ENCODE measurements around the gene WDR49. TPM values are rescaled to one million over a fixed set of nuclear protein-coding genes. Genes with fewer than 3 reads are reported as not detected.

WDR49 gene
- total and polyA plus RNA-seq, 4 donors = 1.4 to 33.9 (median 9.8) TPM

DNA sequence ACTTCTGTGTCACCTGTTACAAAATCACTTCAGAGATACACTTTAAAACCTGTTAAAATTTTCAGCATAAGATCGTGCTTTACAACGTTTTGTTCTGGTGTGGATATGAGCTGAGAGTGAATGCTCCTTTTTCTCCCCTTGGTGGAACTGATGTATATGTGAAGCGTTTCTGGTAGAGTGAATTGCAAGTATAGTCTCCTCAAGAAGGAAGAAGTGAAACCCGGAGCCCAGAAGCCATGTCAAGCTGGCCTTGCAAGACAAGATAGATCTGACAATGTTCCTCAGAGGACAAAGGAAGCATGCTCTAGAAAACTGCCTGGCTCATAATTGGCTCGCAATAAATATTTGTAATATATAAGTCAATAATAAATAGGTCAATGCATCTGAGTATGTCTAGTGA is 203.5 kb downstream of the WDR49 start:
- ATAC-seq (ENCODE audit: insufficient read depth, low FRiP score) = no peak
- no peak overlapping the region for H3K27ac ChIP-seq (ENCODE audit: low read depth in 1 of 2, low read length in 1 of 2)

DNA sequence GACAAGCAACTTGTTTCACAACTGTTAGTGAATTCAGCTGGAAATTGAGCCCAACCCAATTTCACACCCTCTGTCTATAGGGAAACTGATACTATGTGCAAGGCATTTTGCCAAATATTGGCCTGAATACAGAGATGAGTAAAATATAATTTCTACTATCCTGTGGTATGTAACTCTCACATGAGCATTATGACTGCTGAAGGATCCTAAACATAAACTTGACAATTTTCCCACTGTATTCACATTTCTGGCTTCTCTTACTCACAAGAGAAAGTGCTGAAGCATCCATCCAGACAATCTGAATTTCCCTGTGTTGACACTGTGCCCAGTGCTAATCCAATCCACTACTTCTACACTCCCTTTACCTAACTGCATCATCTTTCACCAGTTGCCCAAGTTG is 208.3 kb downstream of the WDR49 start:
- no peaks in the 10 kb centered on the region for H3K9me3 ChIP-seq (ENCODE audit: control insufficient read depth in 4 of 4, insufficient read depth in 3 of 4, low read length in 3 of 4)
- H3K36me3 ChIP-seq (ENCODE audit: control insufficient read depth in 4 of 4, insufficient read depth in 4 of 4, low read length in 4 of 4) = no peaks in the 10 kb centered on the region
- H3K27ac ChIP-seq (ENCODE audit: low read depth in 1 of 2, low read length in 1 of 2) = no peak overlapping the region
- no peak overlapping the region for H3K9ac ChIP-seq (ENCODE audit: insufficient read depth in 1 of 2, low read length in 2 of 2)
- H3K4me1 ChIP-seq (ENCODE audit: control insufficient read depth in 5 of 5, insufficient read depth in 5 of 5, low read length in 5 of 5) = peaks cover 0 to 3% (median 0%) of the 10 kb centered on the region in 5 donors
- TF ChIP-seq, protein P1, sequence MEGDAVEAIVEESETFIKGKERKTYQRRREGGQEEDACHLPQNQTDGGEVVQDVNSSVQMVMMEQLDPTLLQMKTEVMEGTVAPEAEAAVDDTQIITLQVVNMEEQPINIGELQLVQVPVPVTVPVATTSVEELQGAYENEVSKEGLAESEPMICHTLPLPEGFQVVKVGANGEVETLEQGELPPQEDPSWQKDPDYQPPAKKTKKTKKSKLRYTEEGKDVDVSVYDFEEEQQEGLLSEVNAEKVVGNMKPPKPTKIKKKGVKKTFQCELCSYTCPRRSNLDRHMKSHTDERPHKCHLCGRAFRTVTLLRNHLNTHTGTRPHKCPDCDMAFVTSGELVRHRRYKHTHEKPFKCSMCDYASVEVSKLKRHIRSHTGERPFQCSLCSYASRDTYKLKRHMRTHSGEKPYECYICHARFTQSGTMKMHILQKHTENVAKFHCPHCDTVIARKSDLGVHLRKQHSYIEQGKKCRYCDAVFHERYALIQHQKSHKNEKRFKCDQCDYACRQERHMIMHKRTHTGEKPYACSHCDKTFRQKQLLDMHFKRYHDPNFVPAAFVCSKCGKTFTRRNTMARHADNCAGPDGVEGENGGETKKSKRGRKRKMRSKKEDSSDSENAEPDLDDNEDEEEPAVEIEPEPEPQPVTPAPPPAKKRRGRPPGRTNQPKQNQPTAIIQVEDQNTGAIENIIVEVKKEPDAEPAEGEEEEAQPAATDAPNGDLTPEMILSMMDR (IDR thresholded peaks at IDR 0.05; ENCODE audit: control extremely low read depth, extremely low read depth) = no peak
- DNase-seq = no peak
- H3K27me3 ChIP-seq (ENCODE audit: control insufficient read depth in 3 of 3, insufficient read depth in 3 of 3, low read length in 2 of 3) = no peaks in the 10 kb centered on the region
- no peak for ATAC-seq (ENCODE audit: insufficient read depth, low FRiP score)
- H3K4me3 ChIP-seq = no peak overlapping the region

More for the DNA sequence above, 203.5 kb downstream of the WDR49 start:
- DNase-seq = no peak
- Histone ChIP-seq H3K36me3 (ENCODE audit: control insufficient read depth in 4 of 4, insufficient read depth in 4 of 4, low read length in 4 of 4) (no peaks in the 10 kb centered on the region), H3K27me3 (ENCODE audit: control insufficient read depth in 3 of 3, insufficient read depth in 3 of 3, low read length in 2 of 3) (no peaks in the 10 kb centered on the region), H3K4me1 (ENCODE audit: control insufficient read depth in 5 of 5, insufficient read depth in 5 of 5, low read length in 5 of 5) (peaks cover 0 to 3% (median 0%) of the 10 kb centered on the region in 5 donors), H3K9ac (ENCODE audit: insufficient read depth in 1 of 2, low read length in 2 of 2) (no peak overlapping the region), H3K9me3 (ENCODE audit: control insufficient read depth in 4 of 4, insufficient read depth in 3 of 4, low read length in 3 of 4) (no peaks in the 10 kb centered on the region), H3K4me3 (no peak overlapping the region)
- TF ChIP-seq, protein P1 (IDR thresholded peaks at IDR 0.05; ENCODE audit: control extremely low read depth, extremely low read depth) = no peak
- 74 to 92% methylated on average over 5 of the region's 5 CpGs for WGBS, 2 donors

DNA sequence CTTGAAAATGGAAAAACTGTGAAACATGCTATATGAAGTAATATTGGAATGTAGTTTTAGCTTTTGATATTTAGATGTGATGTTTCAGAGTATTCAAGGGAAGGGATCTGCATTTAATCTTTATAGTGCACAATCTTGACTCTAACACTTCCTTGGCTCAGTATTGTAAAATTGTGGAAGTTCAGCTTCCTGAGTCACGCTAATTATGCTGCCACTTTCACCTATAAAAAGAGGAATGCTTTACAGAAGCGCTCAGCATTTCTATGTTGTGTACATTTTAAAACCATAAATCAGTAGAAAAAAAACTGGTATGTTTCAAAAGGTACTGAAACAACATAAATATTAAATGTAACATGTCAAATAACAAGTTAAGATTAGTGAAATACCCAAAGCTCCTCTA is 212.5 kb downstream of the WDR49 start:
- Histone ChIP-seq H3K9me3 (ENCODE audit: control insufficient read depth in 4 of 4, insufficient read depth in 3 of 4, low read length in 3 of 4) (no peaks in the 10 kb centered on the region), H3K9ac (ENCODE audit: insufficient read depth in 1 of 2, low read length in 2 of 2) (no peak overlapping the region), H3K4me3 (no peak overlapping the region), H3K27me3 (ENCODE audit: control insufficient read depth in 3 of 3, insufficient read depth in 3 of 3, low read length in 2 of 3) (no peaks in the 10 kb centered on the region), H3K27ac (ENCODE audit: low read depth in 1 of 2, low read length in 1 of 2) (no peak overlapping the region), H3K36me3 (ENCODE audit: control insufficient read depth in 4 of 4, insufficient read depth in 4 of 4, low read length in 4 of 4) (no peaks in the 10 kb centered on the region), H3K4me1 (ENCODE audit: control insufficient read depth in 5 of 5, insufficient read depth in 5 of 5, low read length in 5 of 5) (peaks cover 0 to 3% (median 0%) of the 10 kb centered on the region in 5 donors)
- TF ChIP-seq, protein P1 (IDR thresholded peaks at IDR 0.05; ENCODE audit: control extremely low read depth, extremely low read depth) = no peak
- DNase-seq (no peak), ATAC-seq (ENCODE audit: insufficient read depth, low FRiP score) (no peak)
- WGBS, 2 donors = 42 to 54% methylated on average over 2 of the region's 2 CpGs

DNA sequence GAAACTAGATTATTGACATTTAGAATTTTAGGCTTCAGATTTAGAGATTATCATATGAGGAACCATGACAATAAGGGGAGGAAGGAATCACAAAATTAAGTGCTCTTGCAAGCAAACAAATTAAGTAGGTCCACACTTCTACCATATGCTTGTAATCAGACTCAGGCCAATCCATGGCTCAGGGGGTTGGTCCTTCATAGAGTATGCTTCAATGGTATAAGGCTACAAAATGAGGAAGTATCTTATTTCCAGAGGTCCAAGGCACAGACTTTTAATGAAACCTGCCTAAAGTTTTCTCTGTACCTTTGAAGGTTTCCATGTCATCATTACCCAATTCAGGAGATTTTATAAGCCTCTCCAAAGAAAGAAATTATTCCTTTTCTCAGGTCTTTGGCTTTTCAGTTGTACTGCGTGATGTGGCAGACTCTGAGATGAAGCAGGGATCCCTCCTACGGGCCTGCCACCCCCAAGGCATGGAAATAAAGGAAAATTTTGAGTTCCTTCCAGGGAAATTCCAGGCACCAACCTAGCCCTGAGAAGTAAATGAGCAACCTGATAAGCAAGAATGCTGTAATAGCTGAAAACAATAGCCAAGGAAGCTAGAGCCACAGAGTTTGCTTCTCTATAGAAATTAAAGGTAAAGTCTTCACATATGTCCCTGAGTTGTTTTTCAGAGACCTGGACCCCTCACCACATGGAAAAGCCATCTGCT is 216.2 kb downstream of the WDR49 start:
- ATAC-seq (ENCODE audit: insufficient read depth, low FRiP score) = no peak

More for the DNA sequence above, 216.2 kb downstream of the WDR49 start:
- H3K9ac ChIP-seq (ENCODE audit: insufficient read depth in 1 of 2, low read length in 2 of 2) = no peak overlapping the region
- no peak overlapping the region for H3K27ac ChIP-seq (ENCODE audit: low read depth in 1 of 2, low read length in 1 of 2)
- no peaks in the 10 kb centered on the region for H3K27me3 ChIP-seq (ENCODE audit: control insufficient read depth in 3 of 3, insufficient read depth in 3 of 3, low read length in 2 of 3)
- no peak for DNase-seq
- H3K36me3 ChIP-seq (ENCODE audit: control insufficient read depth in 4 of 4, insufficient read depth in 4 of 4, low read length in 4 of 4) = no peaks in the 10 kb centered on the region
- no peaks in the 10 kb centered on the region for H3K9me3 ChIP-seq (ENCODE audit: control insufficient read depth in 4 of 4, insufficient read depth in 3 of 4, low read length in 3 of 4)
- TF ChIP-seq, protein P1 (IDR thresholded peaks at IDR 0.05; ENCODE audit: control extremely low read depth, extremely low read depth) = no peak
- WGBS, 2 donors = 77 to 94% methylated on average over 2 of the region's 2 CpGs
- no peaks in the 10 kb centered on the region for H3K4me1 ChIP-seq (ENCODE audit: control insufficient read depth in 5 of 5, insufficient read depth in 5 of 5, low read length in 5 of 5)
- no peak overlapping the region for H3K4me3 ChIP-seq

All from lung (tissue), 12 donors.